ENCODE data around the gene ARID5B.

Gene ARID5B

GRCh38 chr10:62082729-62083411 lies 181.4 kb downstream of the ARID5B start:
- DNase-seq: peak; percentile 41

GRCh38 chr10:62083412-62084267 lies 182.1 kb downstream of the ARID5B start:
- DNase-seq: peak; percentile 42

GRCh38 chr10:62084451-62084850 lies 183.0 kb downstream of the ARID5B start:
- DNase-seq: no peak

- DNase-seq: no peak
These were observed 183.9 kb downstream of the ARID5B start for GRCh38 chr10:62085404-62085803.

- DNase-seq: no peak
These were observed 184.3 kb downstream of the ARID5B start for GRCh38 chr10:62085821-62086220.

- DNase-seq: no peak
These were observed 185.8 kb downstream of the ARID5B start for GRCh38 chr10:62087329-62087728.

GRCh38 chr10:62088786-62089185 lies 187.3 kb downstream of the ARID5B start:
- DNase-seq: no peak

GRCh38 chr10:62092301-62093030 lies 191.0 kb downstream of the ARID5B start:
- DNase-seq: no peak

- DNase-seq: no peak
These were observed 192.4 kb downstream of the ARID5B start for GRCh38 chr10:62093863-62094291.

- DNase-seq: no peak
These were observed 194.0 kb downstream of the ARID5B start for GRCh38 chr10:62095181-62096122.

GRCh38 chr10:62096256-62096933 lies 194.9 kb downstream of the ARID5B start:
- DNase-seq: no peak

GRCh38 chr10:62098278-62099121 lies 197.0 kb downstream of the ARID5B start:
- no peak for DNase-seq

- DNase-seq: no peak
These were observed 197.8 kb downstream of the ARID5B start for GRCh38 chr10:62099299-62099698.

- DNase-seq: no peak
These were observed 202.4 kb downstream of the ARID5B start for GRCh38 chr10:62103857-62104256.

- no peak for DNase-seq
These were observed 205.5 kb downstream of the ARID5B start for GRCh38 chr10:62106929-62107519.

GRCh38 chr10:62108759-62109586 lies 207.5 kb downstream of the ARID5B start:
- no peak for DNase-seq

- no peak for DNase-seq
These were observed 208.2 kb downstream of the ARID5B start for GRCh38 chr10:62109587-62110293.

GRCh38 chr10:62112300-62112699 lies 210.8 kb downstream of the ARID5B start:
- DNase-seq: no peak

- DNase-seq: no peak
These were observed 211.5 kb downstream of the ARID5B start for GRCh38 chr10:62112963-62113362.

All from activated T-cell treated with anti-CD3 and anti-CD28 coated beads, Interleukin-2, amount 50 U/mL, for 1 hour (primary cell).